Naive B cell (primary cell): ENCODE measurements around the gene TMEM219. TPM values are rescaled to one million over a fixed set of nuclear protein-coding genes. Genes with fewer than 3 reads are reported as not detected.
A peak's percentile ranks its signal among the peaks of the same experiment; 100 is the strongest.

ENCODE experiments used
- ATAC-seq, 2 donors: fragments of 150-1000 bp; cut with Tn5 transposase; 2 replicates each; pipeline ENCODE4 v1.10.0; 2021; ENCODE audit warnings: low read depth in 2 of 2, mild to moderate bottlenecking in 2 of 2, moderate library complexity in 2 of 2
- DNase-seq: peaks from one replicate; pipeline ENCODE4 v3.0.0; 2022
- H3K27ac Mint-ChIP-seq, 6 donors: one replicate each; pipeline ENCODE4 v1.8.0; 2020 to 2022; ENCODE audit warnings: mild to moderate bottlenecking in 6 of 6, mixed read lengths in 6 of 6, moderate library complexity in 5 of 6, inconsistent platforms in 2 of 6
- H3K27me3 Mint-ChIP-seq, 3 donors: one replicate each; pipeline ENCODE4 v1.8.0; 2021 to 2022; ENCODE audit warnings: mixed read lengths in 3 of 3, mild to moderate bottlenecking in 1 of 3
- H3K36me3 Mint-ChIP-seq, 2 donors: one replicate each; pipeline ENCODE4 v1.8.0; 2020 to 2022; ENCODE audit warnings: mixed read lengths in 2 of 2, inconsistent platforms in 1 of 2, mild to moderate bottlenecking in 1 of 2
- H3K4me1 Mint-ChIP-seq, 3 donors: one replicate each; pipeline ENCODE4 v1.8.0; 2020 to 2022; ENCODE audit warnings: mixed read lengths in 3 of 3, inconsistent platforms in 1 of 3, mild to moderate bottlenecking in 1 of 3, moderate library complexity in 1 of 3
- H3K4me3 Mint-ChIP-seq, 8 donors: one replicate each; pipeline ENCODE4 v1.8.0; 2020 to 2022; ENCODE audit warnings: mild to moderate bottlenecking in 8 of 8, mixed read lengths in 8 of 8, moderate library complexity in 8 of 8, inconsistent platforms in 2 of 8
- H3K9me3 Mint-ChIP-seq, 7 donors: one replicate each; pipeline ENCODE4 v1.8.0; 2020 to 2022; ENCODE audit warnings: mixed read lengths in 7 of 7, mild to moderate bottlenecking in 5 of 7, inconsistent platforms in 2 of 7, moderate library complexity in 1 of 7
- polyA plus RNA-seq, 6 donors: library from polyadenylated mRNA; unstranded; fragments of 300-500 nt; fragmentation: Illumina TruSeq; gene quantifications; one replicate each; pipeline ENCODE4 v1.2.3, GENCODE V29; 2021; ENCODE audit warnings: low read depth in 6 of 6

TMEM219 gene
- polyA plus RNA-seq, 6 donors from 2014 or later, result 181 to 222 (median 186) TPM

GRCh38 chr16:29989111-29989858 is 27.4 kb downstream of the TMEM219 start:
- DNase-seq (no peak), ATAC-seq (no peak)
- H3K36me3 Mint-ChIP-seq, result peaks cover 0 to 23% of the 10 kb centered on the region in 2 donors
- peak overlapping the region in 1 of 6 donors; percentile 22 for H3K27ac Mint-ChIP-seq
- H3K9me3 Mint-ChIP-seq, result no peaks in the 10 kb centered on the region
- peaks cover 6 to 17% (median 15%) of the 10 kb centered on the region in 3 donors for H3K4me1 Mint-ChIP-seq
- H3K27me3 Mint-ChIP-seq, result no peaks in the 10 kb centered on the region
- peak overlapping the region in 1 of 8 donors; percentile 25 for H3K4me3 Mint-ChIP-seq

GRCh38 chr16:29990034-29990433 is 28.2 kb downstream of the TMEM219 start:
- Mint-ChIP-seq H3K27ac (no peak overlapping the region), H3K27me3 (no peaks in the 10 kb centered on the region), H3K9me3 (no peaks in the 10 kb centered on the region), H3K4me1 (peaks cover 13 to 24% (median 22%) of the 10 kb centered on the region in 3 donors), H3K4me3 (peak overlapping the region in 1 of 8 donors; percentile 25), H3K36me3 (peaks cover 0 to 23% of the 10 kb centered on the region in 2 donors)
- DNase-seq (no peak), ATAC-seq (no peak)

- ATAC-seq (no peak), DNase-seq (no peak)
- Mint-ChIP-seq H3K9me3 (no peaks in the 10 kb centered on the region), H3K27ac (no peak overlapping the region), H3K36me3 (peaks cover 0 to 17% of the 10 kb centered on the region in 2 donors), H3K4me3 (no peak overlapping the region), H3K4me1 (peaks cover 19 to 29% (median 26%) of the 10 kb centered on the region in 3 donors), H3K27me3 (no peaks in the 10 kb centered on the region)
Observed at GRCh38 chr16:29990883-29991570, 29.1 kb downstream of the TMEM219 start.

- DNase-seq (no peak), ATAC-seq (no peak)
- peaks cover 24 to 34% (median 31%) of the 10 kb centered on the region in 3 donors for H3K4me1 Mint-ChIP-seq
- peaks cover 0 to 11% of the 10 kb centered on the region in 2 donors for H3K36me3 Mint-ChIP-seq
- no peaks in the 10 kb centered on the region for H3K9me3 Mint-ChIP-seq
- no peaks in the 10 kb centered on the region for H3K27me3 Mint-ChIP-seq
- H3K4me3 Mint-ChIP-seq, result no peak overlapping the region
- H3K27ac Mint-ChIP-seq, result peak overlapping the region in 1 of 6 donors; percentile 71
Observed at GRCh38 chr16:29991571-29991904, 29.7 kb downstream of the TMEM219 start.

GRCh38 chr16:29992344-29992967 is 30.6 kb downstream of the TMEM219 start:
- peaks cover 0 to 9% of the 10 kb centered on the region in 2 donors for H3K36me3 Mint-ChIP-seq
- no peaks in the 10 kb centered on the region for H3K9me3 Mint-ChIP-seq
- ATAC-seq (no peak), DNase-seq (no peak)
- peak overlapping the region in 3 of 6 donors; percentile 41 to 91 (median 52) for H3K27ac Mint-ChIP-seq
- peak overlapping the region in 3 of 8 donors; percentile 15 to 71 (median 28) for H3K4me3 Mint-ChIP-seq
- no peaks in the 10 kb centered on the region for H3K27me3 Mint-ChIP-seq
- H3K4me1 Mint-ChIP-seq, result peaks cover 32 to 39% (median 37%) of the 10 kb centered on the region in 3 donors

GRCh38 chr16:29993191-29993902 is 31.5 kb downstream of the TMEM219 start:
- H3K27ac Mint-ChIP-seq, result peak overlapping the region in 1 of 6 donors; percentile 88

GRCh38 chr16:29993903-29994599 is 32.2 kb downstream of the TMEM219 start:
- no peaks in the 10 kb centered on the region for H3K9me3 Mint-ChIP-seq
- H3K27ac Mint-ChIP-seq, result peak overlapping the region; percentile 33 to 99 (median 90)
- H3K4me3 Mint-ChIP-seq, result peak overlapping the region; percentile 55 to 99 (median 96)
- no peaks in the 10 kb centered on the region for H3K36me3 Mint-ChIP-seq
- peaks cover 31 to 41% (median 38%) of the 10 kb centered on the region in 3 donors for H3K4me1 Mint-ChIP-seq
- H3K27me3 Mint-ChIP-seq, result no peaks in the 10 kb centered on the region
- DNase-seq (no peak), ATAC-seq (no peak)

More at GRCh38 chr16:29993191-29993902, 31.5 kb downstream of the TMEM219 start:
- Mint-ChIP-seq H3K27me3 (no peaks in the 10 kb centered on the region), H3K9me3 (no peaks in the 10 kb centered on the region), H3K4me1 (peaks cover 33 to 37% (median 35%) of the 10 kb centered on the region in 3 donors), H3K4me3 (peak overlapping the region in 7 of 8 donors; percentile 10 to 98 (median 47)), H3K36me3 (peaks cover 0 to under 1% of the 10 kb centered on the region in 2 donors)
- ATAC-seq (no peak), DNase-seq (no peak)

- DNase-seq (no peak), ATAC-seq (no peak)
- Mint-ChIP-seq H3K36me3 (peaks cover 0 to 6% of the 10 kb centered on the region in 2 donors), H3K27ac (peak overlapping the region; percentile 95 to 99 (median 98)), H3K27me3 (no peaks in the 10 kb centered on the region), H3K4me3 (peak overlapping the region; percentile 95 to 99 (median 98)), H3K9me3 (no peaks in the 10 kb centered on the region), H3K4me1 (peaks cover 32 to 45% (median 42%) of the 10 kb centered on the region in 3 donors)
Observed at GRCh38 chr16:29994600-29995323, 32.9 kb downstream of the TMEM219 start.

- peaks cover 34 to 45% (median 45%) of the 10 kb centered on the region in 3 donors for H3K4me1 Mint-ChIP-seq
Observed at GRCh38 chr16:29995324-29995910, 33.5 kb downstream of the TMEM219 start, which contains the start of gene HIRIP3. HIRIP3 (minus strand) TSS chr16:29995617; CDS start chr16:29995605, 12 bp downstream.

GRCh38 chr16:29995911-29996765 is 34.3 kb downstream of the TMEM219 start, which contains the start of gene INO80E:
INO80E (plus strand) TSS chr16:29996241; CDS start chr16:29996311, 70 bp downstream.
- Mint-ChIP-seq H3K27me3 (no peaks in the 10 kb centered on the region), H3K4me3 (peak within 1 kb of the TSS; percentile 95 to 99 (median 98)), H3K4me1 (peaks cover 34 to 47% (median 45%) of the 10 kb centered on the region in 3 donors), H3K36me3 (peaks cover 0 to 8% of the 10 kb centered on the region in 2 donors), H3K9me3 (no peaks in the 10 kb centered on the region), H3K27ac (peak within 1 kb of the TSS; percentile 95 to 99 (median 98))
- peak; percentile 94 to 95 for ATAC-seq
- DNase-seq, result peak; percentile 99

More at GRCh38 chr16:29995324-29995910, 33.5 kb downstream of the TMEM219 start, which contains the start of gene HIRIP3:
- no peaks in the 10 kb centered on the region for H3K27me3 Mint-ChIP-seq
- DNase-seq, result peak; percentile 84
- H3K36me3 Mint-ChIP-seq, result peaks cover 0 to 8% of the 10 kb centered on the region in 2 donors
- H3K9me3 Mint-ChIP-seq, result no peaks in the 10 kb centered on the region
- H3K4me3 Mint-ChIP-seq, result peak within 1 kb of the TSS; percentile 95 to 99 (median 98)
- ATAC-seq, result peak; percentile 57 to 61
- peak within 1 kb of the TSS; percentile 95 to 99 (median 98) for H3K27ac Mint-ChIP-seq
